A549 (cell line): ENCODE data around the gene TNIK. TPM values are rescaled to one million over a fixed set of nuclear protein-coding genes. Genes with fewer than 3 reads are reported as not detected.

Source experiments
- ATAC-seq, 2 experiments: fragments of 200-7000 bp in 1 of 2; fragments of >200 bp in 1 of 2; cut with Nextera tagmentation in 1 of 2; cut with Tn5 transposase in 1 of 2; 3 replicates each; pipeline versions ENCODE4 v1.8.0 to v1.9.1; 2018 to 2020; ENCODE audit warnings: mild to moderate bottlenecking in 1 of 2, moderate library complexity in 1 of 2
- CTCF ChIA-PET: fragments of 300-600 bp; sonication (Branson Sonifier 250); formaldehyde crosslinking; extraction: SDS; loops from one replicate; lab custom pipeline; 2021; ENCODE audit warnings: antibody characterized with exemption, inconsistent platforms; lab: Yijun Ruan, JAX
- POLR2A ChIA-PET: fragments of 350-600 bp; formaldehyde crosslinking; extraction: SDS; loops from one replicate; lab custom pipeline; 2021; ENCODE audit warnings: antibody characterized with exemption, inconsistent platforms; lab: Yijun Ruan, JAX
- DNase-seq, 2 experiments: peaks; one replicate each; pipeline versions ENCODE4 v3.0.0 to v3.0.0-alpha.2; 2011 to 2016; ENCODE audit warnings: low read depth in 1 of 2, low spot score in 1 of 2
- FAIRE-seq: peaks from 2 replicates; lab custom pipeline; 2011; peaks lifted over from hg19 to GRCh38; lab: Jason Lieb, UNC
- H3K27ac ChIP-seq, 2 experiments: fragments of >200 bp; sonication (Bioruptor Twin); formaldehyde crosslinking; 3 replicates each; pipeline ENCODE4 v1.5.1; 2016 to 2017
- H3K4me1 ChIP-seq: fragments of >200 bp; sonication (Bioruptor Twin); formaldehyde crosslinking; 3 replicates; pipeline ENCODE4 v1.6.1; 2016
- H3K4me2 ChIP-seq: fragments of >200 bp; sonication (Bioruptor Twin); formaldehyde crosslinking; 3 replicates; pipeline ENCODE4 v1.6.1; 2016
- H3K4me3 ChIP-seq: fragments of >200 bp; sonication (Bioruptor Twin); formaldehyde crosslinking; 3 replicates; pipeline ENCODE4 v1.5.1; 2016
- H3K9me3 ChIP-seq: fragments of >200 bp; sonication (Bioruptor Twin); formaldehyde crosslinking; 3 replicates; pipeline ENCODE4 v1.6.1; 2016
- ATOH8 ChIP-seq: fragments of 250-450 bp; sonication (Bioruptor Pico); IDR thresholded peaks from 2 replicates; pipeline ENCODE4 v1.5.0; 2020; ENCODE audit warnings: low read depth, mild to moderate bottlenecking, moderate library complexity
- BCL3 ChIP-seq: fragments of >200 bp; sonication (Bioruptor Twin); formaldehyde crosslinking; IDR thresholded peaks from 3 replicates; pipeline ENCODE4 v1.6.1; 2016
- BHLHE40 ChIP-seq: IDR thresholded peaks from 2 replicates; pipeline ENCODE4 v1.6.1; 2012; ENCODE audit warnings: low read depth, low read length, inconsistent platforms
- CBX2 ChIP-seq: fragments of 200-600 bp; sonication (generic); IDR thresholded peaks from 2 replicates; pipeline ENCODE4 v1.6.1; 2016; ENCODE audit warnings: low read depth, mild to moderate bottlenecking, borderline replicate concordance
- CBX8 ChIP-seq: fragments of 200-600 bp; sonication (generic); IDR thresholded peaks from 2 replicates; pipeline ENCODE4 v1.6.1; 2016
- CHD4 ChIP-seq: fragments of 200-600 bp; sonication (generic); IDR thresholded peaks from 2 replicates; pipeline ENCODE4 v1.6.1; 2016; ENCODE audit warnings: antibody characterized with exemption, mild to moderate bottlenecking, borderline replicate concordance
- ELK1 ChIP-seq: fragments of 150-350 bp; IDR thresholded peaks from 2 replicates; pipeline ENCODE4 v1.6.1; 2014; ENCODE audit warnings: low read depth, mild to moderate bottlenecking, low read length
- ESRRA ChIP-seq: fragments of 150-350 bp; IDR thresholded peaks from 2 replicates; pipeline ENCODE4 v1.6.1; 2014; ENCODE audit warnings: mild to moderate bottlenecking, low read length, borderline replicate concordance
- HDAC2 ChIP-seq: fragments of 200-600 bp; sonication (generic); IDR thresholded peaks from 2 replicates; pipeline ENCODE4 v1.6.1; 2016
- HEYL ChIP-seq: fragments of 250-450 bp; sonication (Bioruptor Pico); IDR thresholded peaks from 2 replicates; pipeline ENCODE4 v1.8.0; 2021; ENCODE audit warnings: mild to moderate bottlenecking, moderate library complexity
- HMGXB4 ChIP-seq: fragments of 250-450 bp; sonication (Bioruptor Pico); IDR thresholded peaks from 2 replicates; pipeline ENCODE4 v1.5.0; 2021; ENCODE audit warnings: mild to moderate bottlenecking, moderate library complexity, borderline replicate concordance
- JUN ChIP-seq, 2 experiments: fragments of >200 bp; sonication (Bioruptor Twin); formaldehyde crosslinking; IDR thresholded peaks; 2 replicates in 1 of 2; 3 replicates in 1 of 2; pipeline ENCODE4 v1.6.1; 2016 to 2017
- JUNB ChIP-seq: fragments of >200 bp; sonication (Bioruptor Twin); formaldehyde crosslinking; IDR thresholded peaks from 2 replicates; pipeline ENCODE4 v1.6.1; 2016
- KDM1A ChIP-seq: fragments of 200-600 bp; sonication (generic); IDR thresholded peaks from 2 replicates; pipeline ENCODE4 v1.6.1; 2016; ENCODE audit warnings: low read depth, mild to moderate bottlenecking
- KDM5A ChIP-seq: fragments of 200-600 bp; sonication (generic); IDR thresholded peaks from 2 replicates; pipeline ENCODE4 v1.6.1; 2016; ENCODE audit warnings: antibody characterized with exemption, mild to moderate bottlenecking
- MAZ ChIP-seq: fragments of 150-350 bp; IDR thresholded peaks from 2 replicates; pipeline ENCODE4 v1.6.1; 2014; ENCODE audit warnings: antibody characterized with exemption, low read depth, low read length, borderline replicate concordance
- MYC ChIP-seq: IDR thresholded peaks from 2 replicates; pipeline ENCODE4 v1.6.1; 2012; ENCODE audit warnings: mild to moderate bottlenecking, inconsistent platforms, low read length, improper control_type of control experiment, borderline replicate concordance
- NPAS2 ChIP-seq: fragments of 250-450 bp; sonication (Bioruptor Pico); IDR thresholded peaks from 2 replicates; pipeline ENCODE4 v1.8.0; 2022; ENCODE audit warnings: mild to moderate bottlenecking, moderate library complexity, borderline replicate concordance
- RAD21 ChIP-seq, 2 experiments: fragments of >200 bp in 1 of 2; sonication (Bioruptor Twin) in 1 of 2; formaldehyde crosslinking in 1 of 2; IDR thresholded peaks in 1 of 2; conservative IDR thresholded peaks in 1 of 2; 2 replicates in 1 of 2; 3 replicates in 1 of 2; pipeline ENCODE4 v1.6.1; 2012 to 2018; ENCODE audit warnings: inconsistent platforms in 1 of 2
- REST ChIP-seq: fragments of 200-600 bp; sonication (generic); IDR thresholded peaks from 2 replicates; pipeline ENCODE4 v1.6.1; 2016; ENCODE audit warnings: antibody characterized with exemption, mild to moderate bottlenecking, moderate library complexity
- RNF2 ChIP-seq: fragments of 200-600 bp; sonication (generic); IDR thresholded peaks from 2 replicates; pipeline ENCODE4 v1.6.1; 2016; ENCODE audit warnings: low read depth, mild to moderate bottlenecking, antibody characterized with exemption, moderate library complexity, borderline replicate concordance
- SREBF2 ChIP-seq: fragments of 450-650 bp; IDR thresholded peaks from 2 replicates; pipeline ENCODE4 v1.6.1; 2014; ENCODE audit warnings: mild to moderate bottlenecking, moderate library complexity
- TFCP2L1 ChIP-seq: fragments of 250-450 bp; sonication (Bioruptor Pico); IDR thresholded peaks from 2 replicates; pipeline ENCODE4 v1.5.0; 2021; ENCODE audit warnings: mild to moderate bottlenecking
- TP53 ChIP-seq: fragments of 250-450 bp; sonication (Bioruptor Pico); IDR thresholded peaks from 2 replicates; pipeline ENCODE4 v1.5.0; 2021; ENCODE audit warnings: mild to moderate bottlenecking, moderate library complexity
- USF2 ChIP-seq: fragments of 450-650 bp; IDR thresholded peaks from 2 replicates; pipeline ENCODE4 v1.6.1; 2014; ENCODE audit warnings: antibody characterized with exemption
- ZFP36 ChIP-seq: fragments of 450-650 bp; IDR thresholded peaks from 2 replicates; pipeline ENCODE4 v1.6.1; 2014; ENCODE audit warnings: borderline replicate concordance; ENCODE audit not compliant: partially characterized antibody
- ZNF302 ChIP-seq: fragments of 250-450 bp; sonication (Bioruptor Pico); IDR thresholded peaks from 2 replicates; pipeline ENCODE4 v1.9.0; 2021; ENCODE audit warnings: inconsistent platforms, mild to moderate bottlenecking, moderate library complexity
- ZSCAN20 ChIP-seq: fragments of 250-450 bp; sonication (Bioruptor Pico); IDR thresholded peaks from 2 replicates; pipeline ENCODE4 v1.8.0; 2022; ENCODE audit warnings: mild to moderate bottlenecking, moderate library complexity
- WGBS: methylation state at CpG from one replicate; pipeline ENCODE4 v1.1.6; 2017; ENCODE audit errors: missing lambda C conversion rate; 5-methylcytosine and 5-hydroxymethylcytosine counted together
- polyA plus RNA-seq, 4 experiments: library from polyadenylated mRNA; depleted of rRNA in 3 of 4; stranded (reverse); fragments of >200 nt; fragmentation: RNase III in 1 of 4; extraction: RNeasy Plus Mini Kit Qiagen cat#74134 plus additional on column Dnase treatment in 1 of 4; gene quantifications; 2 replicates in 3 of 4; 3 replicates in 1 of 4; pipeline ENCODE4 v1.2.3, GENCODE V29; 2011 to 2017

TNIK gene
- polyA plus RNA-seq, 2 of the 4 experiments (the other 2 are of a cell fraction), result 1.6 to 1.8 TPM

GRCh38 chr3:171336406-171336805 lies 123.8 kb downstream of the TNIK start:
- ChIA-PET CTCF (no interaction called here), POLR2A (no interaction called here)
- Histone ChIP-seq H3K4me1 (peaks cover 12% of the 10 kb centered on the region), H3K27ac (no peak overlapping the region), H3K4me2 (no peak overlapping the region), H3K9me3 (no peaks in the 10 kb centered on the region), H3K4me3 (no peak overlapping the region)
- DNase-seq (no peak), FAIRE-seq (no peak), ATAC-seq (no peak)
- WGBS, result 69% methylated on average over 1 of the region's 1 CpG
- TF ChIP-seq MAZ, result no peak
- TF ChIP-seq JUNB, result no peak
- no peak for TF ChIP-seq CBX2
- TF ChIP-seq JUN (IDR thresholded peaks at IDR 0.05), result no peak
- no peak for TF ChIP-seq CBX8
- TF ChIP-seq ATOH8 (CRISPR knock-in tag), result no peak
- no peak for TF ChIP-seq KDM5A
- TF ChIP-seq ZSCAN20 (CRISPR knock-in tag), result no peak
- no peak for TF ChIP-seq NPAS2 (CRISPR knock-in tag)
- TF ChIP-seq ELK1, result no peak
- no peak for TF ChIP-seq BCL3
- TF ChIP-seq REST, result no peak
- no peak for TF ChIP-seq HMGXB4 (CRISPR knock-in tag)
- no peak for TF ChIP-seq HDAC2
- no peak for TF ChIP-seq RAD21 (conservative IDR thresholded peaks at IDR 0.05 in 1 of 2, IDR thresholded peaks at IDR 0.05 in 1 of 2)
- no peak for TF ChIP-seq CHD4
- TF ChIP-seq TP53 (CRISPR knock-in tag), result no peak
- TF ChIP-seq BHLHE40, result no peak

- 92% methylated on average over 3 of the region's 3 CpGs for WGBS
- FAIRE-seq (no peak), ATAC-seq (no peak), DNase-seq (no peak)
- no peak overlapping the region for H3K27ac ChIP-seq
- ChIA-PET POLR2A (no interaction called here), CTCF (no interaction called here)
- no peak overlapping the region for H3K4me3 ChIP-seq
- H3K4me2 ChIP-seq, result no peak overlapping the region
- H3K9me3 ChIP-seq, result no peaks in the 10 kb centered on the region
- peaks cover 12% of the 10 kb centered on the region for H3K4me1 ChIP-seq
- TF ChIP-seq RNF2 (no peak), TFCP2L1 (no peak), ZNF302 (no peak), ESRRA (no peak), KDM1A (no peak), USF2 (no peak), SREBF2 (no peak), ZFP36 (no peak), MYC (no peak), HEYL (CRISPR knock-in tag) (no peak)
These were observed 124.6 kb downstream of the TNIK start for GRCh38 chr3:171335559-171335958.
